NCI-H774 (cell line): ENCODE data around the gene ITPR1.
"Not testable (repeated sequence)": the region's sequence is repeated elsewhere in the genome, so short reads cannot be mapped to it uniquely, and the experiment has no call there.

ENCODE experiments used
- DNase-seq: peaks from one replicate; lab custom pipeline; 2025; lab: John Stamatoyannopoulos, UW

The ITPR1 gene

GRCh38 chr3:4596612-4597011 lies 103.5 kb downstream of the ITPR1 start:
- no peak for DNase-seq

- no peak for DNase-seq
Measured at GRCh38 chr3:4597208-4597985, 104.2 kb downstream of the ITPR1 start.

- DNase-seq, result not testable (repeated sequence)
Measured at GRCh38 chr3:4598232-4598631, 105.1 kb downstream of the ITPR1 start.

GRCh38 chr3:4599612-4600011 lies 106.5 kb downstream of the ITPR1 start:
- DNase-seq, result no peak

- DNase-seq, result no peak
Measured at GRCh38 chr3:4600493-4600892, 107.3 kb downstream of the ITPR1 start.

GRCh38 chr3:4601892-4602291 lies 108.7 kb downstream of the ITPR1 start:
- DNase-seq, result no peak

- no peak for DNase-seq
Measured at GRCh38 chr3:4604693-4605092, 111.5 kb downstream of the ITPR1 start.

GRCh38 chr3:4606911-4607310 lies 113.8 kb downstream of the ITPR1 start:
- no peak for DNase-seq

- no peak for DNase-seq
Measured at GRCh38 chr3:4613366-4613765, 120.2 kb downstream of the ITPR1 start.

- no peak for DNase-seq
Measured at GRCh38 chr3:4614070-4614469, 120.9 kb downstream of the ITPR1 start.

GRCh38 chr3:4614927-4615326 lies 121.8 kb downstream of the ITPR1 start:
- DNase-seq, result no peak

GRCh38 chr3:4615750-4616149 lies 122.6 kb downstream of the ITPR1 start:
- DNase-seq, result no peak

- no peak for DNase-seq
Measured at GRCh38 chr3:4623421-4623999, 130.4 kb downstream of the ITPR1 start.

GRCh38 chr3:4627651-4628375 lies 134.7 kb downstream of the ITPR1 start:
- DNase-seq, result no peak

GRCh38 chr3:4629095-4630007 lies 136.2 kb downstream of the ITPR1 start:
- DNase-seq, result no peak

GRCh38 chr3:4633078-4634004 lies 140.2 kb downstream of the ITPR1 start:
- peak; percentile 6 for DNase-seq

GRCh38 chr3:4634894-4635293 lies 141.7 kb downstream of the ITPR1 start:
- DNase-seq, result no peak

- no peak for DNase-seq
Measured at GRCh38 chr3:4637265-4637664, 144.1 kb downstream of the ITPR1 start.

GRCh38 chr3:4641863-4642563 lies 148.9 kb downstream of the ITPR1 start:
- DNase-seq, result no peak

GRCh38 chr3:4642611-4643010 lies 149.5 kb downstream of the ITPR1 start:
- DNase-seq, result no peak
